GF-D8 (cell line): ENCODE measurements around the gene CAPZA3.
"Not testable (repeated sequence)": the region's sequence is repeated elsewhere in the genome, so short reads cannot be mapped to it uniquely, and the experiment has no call there.

Source experiments
- DNase-seq: peaks from one replicate; lab custom pipeline; 2025; lab: John Stamatoyannopoulos, UW

Gene CAPZA3

DNA sequence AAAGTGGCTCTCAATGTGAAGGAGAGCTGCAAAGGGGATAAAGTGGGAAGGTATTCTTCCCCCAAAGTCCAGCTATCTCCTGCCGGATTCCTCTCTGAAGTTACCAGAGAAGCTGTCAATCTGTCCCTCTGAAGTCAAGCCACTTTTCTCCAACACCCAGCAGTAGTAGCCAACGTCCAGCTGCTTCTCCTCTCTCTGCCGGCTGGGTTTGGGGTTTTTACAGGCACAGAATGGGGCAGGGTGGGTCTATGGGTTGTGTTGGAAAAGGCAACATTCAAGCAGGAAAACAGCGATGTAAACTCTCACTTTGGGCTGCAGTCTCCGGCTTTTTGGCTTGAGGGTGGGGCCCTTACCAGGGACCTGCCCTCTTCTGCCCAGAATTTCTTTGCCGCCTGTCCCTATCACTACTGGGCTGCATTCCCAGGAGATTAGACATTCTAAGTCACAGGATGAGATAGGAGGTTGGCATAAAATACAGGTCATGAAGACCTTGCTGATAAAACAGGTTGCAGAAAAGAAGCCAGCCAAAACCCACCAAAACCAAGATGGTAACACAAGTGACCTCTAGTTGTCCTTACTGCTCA lies 16.3 kb downstream of the CAPZA3 start:
- DNase-seq, result no peak

- no peak for DNase-seq
Observed at GRCh38 chr12:18755341-18755740, 17.4 kb downstream of the CAPZA3 start.

- DNase-seq, result not testable (repeated sequence)
Observed at GRCh38 chr12:18766479-18766878, 28.6 kb downstream of the CAPZA3 start.

GRCh38 chr12:18782827-18783226 lies 44.9 kb downstream of the CAPZA3 start:
- DNase-seq, result no peak

GRCh38 chr12:18785465-18785864 lies 47.5 kb downstream of the CAPZA3 start:
- not testable (repeated sequence) for DNase-seq
